Stimulated activated CD4-positive, alpha-beta T cell treated with anti-CD3 and anti-CD28 coated beads, TNF-alpha, amount 100 ng/mL, for 48 hours (primary cell): Measurements from ENCODE around the gene RBPJ.
"Not testable (repeated sequence)": the region's sequence is repeated elsewhere in the genome, so short reads cannot be mapped to it uniquely, and the experiment has no call there.

Experiments used
- DNase-seq, 3 donors: peaks; one replicate each; pipeline ENCODE4 v3.0.0-alpha.2; 2020; ENCODE audit warnings: low read depth in 3 of 3

The RBPJ gene

GRCh38 chr4:26342328-26343037 is 21.7 kb downstream of the RBPJ start:
- DNase-seq, result no peak

GRCh38 chr4:26343038-26343398 is 22.2 kb downstream of the RBPJ start:
- no peak for DNase-seq

- no peak for DNase-seq
Observed at GRCh38 chr4:26344901-26345564, 24.2 kb downstream of the RBPJ start.

GRCh38 chr4:26345565-26345938 is 24.7 kb downstream of the RBPJ start:
- DNase-seq, result no peak

- DNase-seq, result no peak
Observed at GRCh38 chr4:26346203-26346620, 25.4 kb downstream of the RBPJ start.

- no peak for DNase-seq
Observed at GRCh38 chr4:26349496-26349895, 28.7 kb downstream of the RBPJ start.

GRCh38 chr4:26351685-26352084 is 30.9 kb downstream of the RBPJ start:
- DNase-seq, result no peak

- no peak for DNase-seq
Observed at GRCh38 chr4:26354491-26354890, 33.7 kb downstream of the RBPJ start.

- DNase-seq, result no peak
Observed at GRCh38 chr4:26355392-26356052, 34.7 kb downstream of the RBPJ start.

GRCh38 chr4:26356081-26356501 is 35.3 kb downstream of the RBPJ start:
- DNase-seq, result no peak

- not testable (repeated sequence) for DNase-seq
Observed at GRCh38 chr4:26359521-26359920, 38.7 kb downstream of the RBPJ start.

- no peak for DNase-seq
Observed at GRCh38 chr4:26360273-26360672, 39.5 kb downstream of the RBPJ start.

- DNase-seq, result no peak
Observed at GRCh38 chr4:26360864-26361263, 40.0 kb downstream of the RBPJ start.

- no peak for DNase-seq
Observed at GRCh38 chr4:26361297-26361696, 40.5 kb downstream of the RBPJ start.

GRCh38 chr4:26362745-26363439 is 42.1 kb downstream of the RBPJ start:
- DNase-seq, result no peak

- DNase-seq, result no peak
Observed at GRCh38 chr4:26365537-26366150, 44.8 kb downstream of the RBPJ start.

GRCh38 chr4:26367811-26368210 is 47.0 kb downstream of the RBPJ start:
- DNase-seq, result no peak

- DNase-seq, result no peak
Observed at GRCh38 chr4:26368685-26369084, 47.9 kb downstream of the RBPJ start.

- DNase-seq, result no peak
Observed at GRCh38 chr4:26369132-26369531, 48.3 kb downstream of the RBPJ start.

- no peak for DNase-seq
Observed at GRCh38 chr4:26369581-26369980, 48.8 kb downstream of the RBPJ start.

- no peak for DNase-seq
Observed at GRCh38 chr4:26372076-26372475, 51.3 kb downstream of the RBPJ start.
